OCI-LY3 (cell line): Measurements from ENCODE around the gene CSH2.
"Not testable (repeated sequence)": the region's sequence is repeated elsewhere in the genome, so short reads cannot be mapped to it uniquely, and the experiment has no call there.

Experiments used
- CTCF ChIP-seq: fragments of 200-600, 300-600 bp; sonication (generic); IDR thresholded peaks from 2 replicates; pipeline ENCODE4 v1.5.1; 2014; ENCODE audit warnings: antibody characterized with exemption, low read length, low read depth
- EZH2phosphoT487 ChIP-seq: fragments of 200-600 bp; shearing (Covaris generic); IDR thresholded peaks from 2 replicates; pipeline ENCODE4 v1.6.1; 2018; ENCODE audit warnings: antibody characterized with exemption, mixed run types, low read depth

- not testable (repeated sequence) for TF ChIP-seq CTCF, EZH2phosphoT487
Measured at GRCh38 chr17:63898899-63899798, 25.7 kb upstream of the CSH2 start.
